Caco-2 (cell line): Measurements from ENCODE around the gene SDC1. TPM values are rescaled to one million over a fixed set of nuclear protein-coding genes. Genes with fewer than 3 reads are reported as not detected.
A peak's percentile ranks its signal among the peaks of the same experiment; 100 is the strongest.

Source experiments
- BruUV-seq: library from RNA; stranded (reverse); fragments of 400-500 nt; replicated peaks from 2 replicates; lab custom pipeline; 2021; lab: Mats Ljungman, UMichigan
- CTCF ChIA-PET: fragments of 300-600 bp; sonication (Branson Sonifier 250); formaldehyde crosslinking; loops from one replicate; lab custom pipeline; 2022; ENCODE audit warnings: antibody characterized with exemption; lab: Charles Lee
- POLR2A ChIA-PET: fragments of 300-600 bp; sonication (Branson Sonifier 250); formaldehyde crosslinking; loops from one replicate; lab custom pipeline; 2022; ENCODE audit warnings: antibody characterized with exemption; lab: Charles Lee
- DNase-seq, 2 experiments: peaks; one replicate each; pipeline versions ENCODE4 v3.0.0 to v3.0.0-alpha.2; 2020 to 2022
- H3K27me3 ChIP-seq: replicated peaks from 2 replicates; pipeline ENCODE4 v1.6.0; 2011; ENCODE audit warnings: low read length; ENCODE audit not compliant: control insufficient read depth, insufficient read depth
- H3K36me3 ChIP-seq: 2 replicates; pipeline ENCODE4 v1.5.1; 2011; ENCODE audit warnings: low read length; ENCODE audit not compliant: control insufficient read depth, insufficient read depth
- H3K4me1 ChIP-seq: fragments of 250-450 bp; sonication (Bioruptor Pico); 2 replicates; pipeline ENCODE4 v1.5.1; 2020; ENCODE audit warnings: mild to moderate bottlenecking
- H3K4me3 ChIP-seq: 2 replicates; pipeline ENCODE4 v1.5.1; 2011; ENCODE audit warnings: low read depth, mild to moderate bottlenecking, control low read depth, low read length
- H3K9me3 ChIP-seq: fragments of 250-450 bp; sonication (Bioruptor Pico); 2 replicates; pipeline ENCODE4 v1.5.1; 2020; ENCODE audit warnings: mild to moderate bottlenecking, moderate library complexity
- H3K27ac Mint-ChIP-seq: one replicate; pipeline ENCODE4 v1.8.0; 2022; ENCODE audit warnings: mixed read lengths; ENCODE audit not compliant: unreplicated experiment
- H3K27me3 Mint-ChIP-seq: one replicate; pipeline ENCODE4 v1.8.0; 2022; ENCODE audit warnings: mixed read lengths; ENCODE audit not compliant: insufficient read depth, unreplicated experiment
- H3K36me3 Mint-ChIP-seq: one replicate; pipeline ENCODE4 v1.8.0; 2022; ENCODE audit warnings: mild to moderate bottlenecking, mixed read lengths; ENCODE audit not compliant: insufficient read depth, unreplicated experiment
- H3K4me1 Mint-ChIP-seq: one replicate; pipeline ENCODE4 v1.8.0; 2022; ENCODE audit warnings: low read depth, mixed read lengths; ENCODE audit not compliant: unreplicated experiment
- H3K4me3 Mint-ChIP-seq: one replicate; pipeline ENCODE4 v1.8.0; 2022; ENCODE audit warnings: mild to moderate bottlenecking, moderate library complexity, mixed read lengths; ENCODE audit not compliant: unreplicated experiment
- H3K9me3 Mint-ChIP-seq: one replicate; pipeline ENCODE4 v1.8.0; 2022; ENCODE audit warnings: mixed read lengths; ENCODE audit not compliant: unreplicated experiment
- CTCF ChIP-seq, 2 experiments: fragments of 200-600 bp in 1 of 2; IDR thresholded peaks; 1 replicate in 1 of 2; 2 replicates in 1 of 2; pipeline versions ENCODE4 v1.5.1 to v1.8.0; 2011 to 2022; ENCODE audit warnings: antibody characterized with exemption in 1 of 2, control low read depth in 1 of 2, inconsistent platforms in 1 of 2, low read depth in 1 of 2, low read length in 1 of 2, mild to moderate bottlenecking in 1 of 2, moderate library complexity in 1 of 2; ENCODE audit not compliant: insufficient read depth in 1 of 2, severe bottlenecking in 1 of 2, unreplicated experiment in 1 of 2
- intact Hi-C: fragments of 100-400 bp; cut with micrococcal nuclease; formaldehyde crosslinking; loops from one replicate; pipeline ENCODE4 v1.10.0; 2022; ENCODE audit not compliant: unreplicated experiment
- total RNA-seq: library from RNA; stranded (reverse); gene quantifications from 2 replicates; pipeline ENCODE4 v1.2.3, GENCODE V29; 2022

SDC1 gene
- total RNA-seq, 1 experiment from 2014 or later: 24.3 TPM

- H3K9me3 ChIP-seq: no peaks in the 10 kb centered on the region
- POLR2A ChIA-PET: no interaction called here
- intact Hi-C loops: no loop called here
- TF ChIP-seq CTCF (IDR thresholded peaks at IDR 0.05; ENCODE audit: insufficient read depth in 1 of 2, low read depth in 1 of 2, low read length in 1 of 2, severe bottlenecking in 1 of 2, unreplicated experiment in 1 of 2): no peak
- H3K27ac Mint-ChIP-seq: no peak overlapping the region
- H3K4me3 Mint-ChIP-seq: no peak overlapping the region
- 0 out of 2 replicates have a peak, but pooled peaks cover 1% of the 10 kb centered on the region for H3K36me3 ChIP-seq
- H3K36me3 Mint-ChIP-seq: peaks cover 6% of the 10 kb centered on the region
- H3K9me3 Mint-ChIP-seq: no peaks in the 10 kb centered on the region
- CTCF ChIA-PET: no interaction called here
- H3K4me1 Mint-ChIP-seq: peaks cover 21% of the 10 kb centered on the region
- no peaks in the 10 kb centered on the region for H3K27me3 Mint-ChIP-seq
- H3K27me3 ChIP-seq: no peaks in the 10 kb centered on the region
- BruUV-seq: no TSS peak
- no peak for DNase-seq
- H3K4me3 ChIP-seq: no peak overlapping the region
- H3K4me1 ChIP-seq: peaks cover 16% of the 10 kb centered on the region
These were observed 27.7 kb downstream of the SDC1 start for GRCh38 chr2:20197192-20197591.

GRCh38 chr2:20196657-20197161 is 28.2 kb downstream of the SDC1 start:
- intact Hi-C loops: no loop called here
- POLR2A ChIA-PET: no interaction called here
- Mint-ChIP-seq H3K27me3 (no peaks in the 10 kb centered on the region), H3K4me1 (peaks cover 21% of the 10 kb centered on the region), H3K36me3 (peaks cover 6% of the 10 kb centered on the region), H3K27ac (no peak overlapping the region), H3K9me3 (no peaks in the 10 kb centered on the region), H3K4me3 (no peak overlapping the region)
- H3K9me3 ChIP-seq: no peaks in the 10 kb centered on the region
- no peak overlapping the region for H3K4me3 ChIP-seq
- CTCF ChIA-PET: no interaction called here
- DNase-seq: no peak
- no peak for TF ChIP-seq CTCF (IDR thresholded peaks at IDR 0.05; ENCODE audit: insufficient read depth in 1 of 2, low read depth in 1 of 2, low read length in 1 of 2, severe bottlenecking in 1 of 2, unreplicated experiment in 1 of 2)
- H3K4me1 ChIP-seq: peaks cover 16% of the 10 kb centered on the region
- H3K36me3 ChIP-seq: 0 out of 2 replicates have a peak, but pooled peaks cover 1% of the 10 kb centered on the region
- no peaks in the 10 kb centered on the region for H3K27me3 ChIP-seq
- BruUV-seq: no TSS peak

- Histone ChIP-seq H3K27me3 (no peaks in the 10 kb centered on the region), H3K36me3 (no peaks in the 10 kb centered on the region), H3K9me3 (no peaks in the 10 kb centered on the region), H3K4me1 (peaks cover 16% of the 10 kb centered on the region), H3K4me3 (no peak overlapping the region)
- no TSS peak for BruUV-seq
- ChIA-PET POLR2A (no interaction called here), CTCF (no interaction called here)
- Mint-ChIP-seq H3K36me3 (peaks cover 6% of the 10 kb centered on the region), H3K27ac (peak overlapping the region; percentile 15), H3K4me1 (peaks cover 21% of the 10 kb centered on the region), H3K9me3 (no peaks in the 10 kb centered on the region), H3K27me3 (no peaks in the 10 kb centered on the region), H3K4me3 (no peak overlapping the region)
- DNase-seq: no peak
- TF ChIP-seq CTCF (IDR thresholded peaks at IDR 0.05; ENCODE audit: insufficient read depth in 1 of 2, low read depth in 1 of 2, low read length in 1 of 2, severe bottlenecking in 1 of 2, unreplicated experiment in 1 of 2): no peak
- intact Hi-C loops: no loop called here
These were observed 28.8 kb downstream of the SDC1 start for GRCh38 chr2:20196053-20196656.
